MG63 (cell line): ENCODE results near the gene SYT13. TPM values are rescaled to one million over a fixed set of nuclear protein-coding genes. Genes with fewer than 3 reads are reported as not detected.
A peak's percentile ranks its signal among the peaks of the same experiment; 100 is the strongest.

ENCODE experiments used
- DNase-seq: peaks from one replicate; pipeline ENCODE4 v3.0.0-alpha.2; 2020
- H3K27me3 ChIP-seq: fragments of 250-450 bp; sonication (Bioruptor Pico); 2 replicates; pipeline ENCODE4 v1.5.1; 2020; ENCODE audit warnings: mild to moderate bottlenecking, moderate library complexity
- H3K36me3 ChIP-seq: fragments of 250-450 bp; sonication (Bioruptor Pico); 2 replicates; pipeline ENCODE4 v1.5.1; 2020; ENCODE audit warnings: mild to moderate bottlenecking, moderate library complexity
- H3K4me3 ChIP-seq: fragments of 250-450 bp; sonication (Bioruptor Pico); 2 replicates; pipeline ENCODE4 v1.5.1; 2020; ENCODE audit warnings: mild to moderate bottlenecking, moderate library complexity
- H3K9me3 ChIP-seq: fragments of 250-450 bp; sonication (Bioruptor Pico); 2 replicates; pipeline ENCODE4 v1.5.1; 2020; ENCODE audit warnings: mild to moderate bottlenecking, moderate library complexity
- total RNA-seq: library from RNA; depleted of rRNA; stranded (reverse); fragments of >200 nt; shearing (Covaris generic); gene quantifications from 2 replicates; pipeline ENCODE4 v1.2.3, GENCODE V29; 2014; ENCODE audit warnings: low replicate concordance; rRNA removed

The SYT13 gene, protein sequence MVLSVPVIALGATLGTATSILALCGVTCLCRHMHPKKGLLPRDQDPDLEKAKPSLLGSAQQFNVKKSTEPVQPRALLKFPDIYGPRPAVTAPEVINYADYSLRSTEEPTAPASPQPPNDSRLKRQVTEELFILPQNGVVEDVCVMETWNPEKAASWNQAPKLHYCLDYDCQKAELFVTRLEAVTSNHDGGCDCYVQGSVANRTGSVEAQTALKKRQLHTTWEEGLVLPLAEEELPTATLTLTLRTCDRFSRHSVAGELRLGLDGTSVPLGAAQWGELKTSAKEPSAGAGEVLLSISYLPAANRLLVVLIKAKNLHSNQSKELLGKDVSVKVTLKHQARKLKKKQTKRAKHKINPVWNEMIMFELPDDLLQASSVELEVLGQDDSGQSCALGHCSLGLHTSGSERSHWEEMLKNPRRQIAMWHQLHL
- not detected in 2 replicates for total RNA-seq

DNA sequence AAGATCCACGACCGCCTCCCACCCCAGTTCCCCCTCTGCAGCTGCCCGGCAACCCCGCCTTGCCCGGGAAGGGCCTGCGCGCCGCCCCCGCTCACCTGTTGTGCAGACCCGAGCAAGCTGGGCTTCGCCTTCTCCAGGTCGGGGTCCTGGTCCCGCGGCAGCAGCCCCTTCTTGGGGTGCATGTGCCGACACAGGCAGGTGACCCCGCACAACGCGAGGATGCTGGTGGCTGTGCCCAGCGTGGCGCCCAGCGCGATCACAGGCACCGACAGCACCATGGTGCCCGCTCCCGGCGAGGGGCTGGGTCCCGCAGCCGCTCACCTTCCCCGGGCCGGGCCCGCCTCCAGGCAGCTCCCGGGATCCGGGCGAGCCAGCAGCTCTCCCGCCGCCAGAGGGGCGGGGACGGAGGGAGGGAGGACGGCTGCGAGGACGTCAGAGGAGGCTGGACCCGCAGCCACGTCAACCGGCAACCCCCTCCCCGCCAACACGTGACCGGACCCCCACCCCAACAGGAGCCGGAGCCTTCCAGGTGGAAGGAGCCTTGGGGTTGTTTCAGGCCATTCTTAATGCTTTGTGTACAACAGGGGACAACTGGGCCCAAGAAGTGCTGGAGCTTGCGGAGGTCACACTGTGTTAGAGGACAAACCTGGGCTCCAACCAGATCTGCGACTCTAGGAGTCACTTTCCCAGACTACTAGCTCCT, at the start of gene SYT13:
TSS of gene SYT13 (minus strand) at position 412 of the 703 bp plus-strand sequence. CDS start at position 278, 134 bp downstream.
- Histone ChIP-seq H3K4me3 (no peak within 1 kb of the TSS), H3K9me3 (peaks cover 9% of the 10 kb centered on the region), H3K36me3 (no peaks in the 10 kb centered on the region), H3K27me3 (peaks cover 20% of the 10 kb centered on the region)
- DNase-seq = no peak

DNA sequence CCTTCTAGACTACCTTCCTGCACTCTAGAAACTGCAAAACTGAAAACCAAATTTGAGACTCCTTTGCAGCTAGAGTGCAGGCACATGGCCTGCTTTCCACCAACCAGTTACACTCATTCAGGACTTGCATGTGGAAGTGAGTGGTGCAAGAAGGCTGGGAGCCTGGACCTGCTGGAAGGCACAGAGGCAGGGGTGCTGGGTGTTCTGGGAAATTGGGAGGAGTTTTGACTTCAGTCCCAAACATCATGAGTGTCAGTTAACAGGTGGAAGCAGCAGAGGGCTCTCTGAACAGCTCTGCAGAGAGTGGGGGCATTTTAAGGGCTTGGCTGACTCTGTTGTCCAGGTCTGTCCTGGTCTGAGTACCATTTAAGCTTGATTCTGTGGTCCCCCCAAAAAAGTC, 49.3 kb upstream of the SYT13 start:
- H3K27me3 ChIP-seq = 0 out of 2 replicates have a peak, but pooled peaks cover 2% of the 10 kb centered on the region
- H3K4me3 ChIP-seq = no peak overlapping the region
- no peak for DNase-seq
- H3K36me3 ChIP-seq = no peaks in the 10 kb centered on the region
- H3K9me3 ChIP-seq = no peaks in the 10 kb centered on the region

DNA sequence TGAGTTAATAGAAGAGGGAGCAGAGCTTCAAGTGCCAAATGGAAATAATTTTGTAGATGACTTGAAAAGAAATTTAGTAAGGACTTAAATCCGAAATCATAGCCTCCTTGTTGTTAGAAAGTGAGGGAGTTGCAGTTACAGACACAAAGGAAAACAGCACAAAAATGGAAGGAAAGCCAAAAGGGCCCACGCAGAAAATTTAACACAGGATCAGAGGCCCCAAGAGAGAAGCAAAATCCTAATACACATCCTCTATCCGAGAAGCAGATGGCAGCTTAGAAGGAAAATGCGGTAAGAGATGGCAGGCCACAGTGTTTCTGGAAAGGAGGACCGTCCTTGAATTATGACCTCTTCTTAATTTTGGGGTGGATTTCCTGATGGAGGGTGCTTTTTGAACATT, 48.7 kb upstream of the SYT13 start:
- H3K4me3 ChIP-seq = no peak overlapping the region
- H3K27me3 ChIP-seq = 0 out of 2 replicates have a peak, but pooled peaks cover 2% of the 10 kb centered on the region
- no peak for DNase-seq
- no peaks in the 10 kb centered on the region for H3K9me3 ChIP-seq
- H3K36me3 ChIP-seq = no peaks in the 10 kb centered on the region

DNA sequence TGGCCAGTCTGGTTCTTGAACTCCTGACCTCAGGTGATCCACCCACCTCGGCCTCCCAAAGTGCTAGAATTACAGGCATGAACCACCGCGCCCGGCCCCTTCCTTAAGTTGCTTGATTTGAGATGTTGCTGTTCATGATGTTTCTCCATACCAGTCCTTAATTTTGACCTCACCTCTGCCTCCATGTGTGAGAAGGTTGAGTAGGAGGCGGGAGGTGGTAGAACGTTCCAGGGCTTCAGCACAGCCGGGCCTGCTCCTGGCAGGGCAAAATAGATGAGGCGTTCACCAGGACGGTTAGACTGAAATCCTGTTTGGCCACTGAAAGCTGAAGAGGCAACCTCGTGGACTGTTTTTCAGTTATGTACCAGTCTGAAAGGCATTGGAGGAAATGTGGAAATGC, 48.3 kb upstream of the SYT13 start:
- Histone ChIP-seq H3K36me3 (no peaks in the 10 kb centered on the region), H3K9me3 (no peaks in the 10 kb centered on the region), H3K4me3 (no peak overlapping the region), H3K27me3 (0 out of 2 replicates have a peak, but pooled peaks cover 2% of the 10 kb centered on the region)
- DNase-seq = no peak

DNA sequence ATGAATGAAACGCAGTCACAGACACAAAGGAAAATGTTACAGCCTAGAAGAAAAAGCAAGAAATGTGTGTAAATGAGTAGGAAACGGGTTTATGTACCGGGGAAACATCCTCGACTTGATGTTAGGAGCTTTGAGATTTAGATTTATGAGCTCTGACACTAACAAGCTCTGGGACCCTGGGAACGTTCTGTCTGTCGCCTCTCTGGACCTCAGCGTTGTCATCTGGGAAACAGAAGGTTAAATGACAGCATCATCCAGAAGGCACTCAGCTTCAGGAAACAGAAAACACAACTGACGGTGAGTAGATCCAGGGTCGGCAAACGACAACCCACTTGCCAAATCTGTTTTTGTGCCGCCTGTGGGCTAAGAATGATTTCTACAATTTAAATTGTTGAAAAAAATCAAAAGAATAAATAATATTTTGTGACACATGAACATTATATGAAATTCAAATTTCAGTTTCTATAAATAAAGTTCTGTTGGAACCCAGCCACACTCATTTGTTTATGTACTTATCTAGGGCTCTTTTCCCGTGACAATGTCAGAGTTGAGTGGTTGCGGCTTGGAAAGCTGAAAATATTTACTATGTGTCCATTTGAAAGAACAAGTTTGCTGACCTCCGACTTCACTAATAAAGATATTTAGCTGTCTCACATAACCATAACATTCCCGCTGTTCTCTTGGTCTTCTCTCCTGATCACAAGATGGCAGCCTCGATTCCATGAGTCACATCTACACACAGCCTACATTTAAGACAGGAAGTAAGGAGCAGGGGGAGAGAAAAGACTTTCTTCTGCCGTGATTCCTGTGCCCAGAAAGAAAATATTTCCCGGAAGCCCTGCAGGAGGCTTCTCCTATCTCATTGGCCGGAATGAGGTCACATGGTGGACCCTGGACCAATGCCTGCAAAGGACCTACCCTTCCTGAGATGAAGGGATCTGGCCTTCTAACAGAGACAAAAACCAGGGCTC, 47.1 kb upstream of the SYT13 start:
- Histone ChIP-seq H3K4me3 (no peak overlapping the region), H3K9me3 (no peaks in the 10 kb centered on the region), H3K36me3 (no peaks in the 10 kb centered on the region), H3K27me3 (0 out of 2 replicates have a peak, but pooled peaks cover 2% of the 10 kb centered on the region)
- peak; percentile 35 for DNase-seq

DNA sequence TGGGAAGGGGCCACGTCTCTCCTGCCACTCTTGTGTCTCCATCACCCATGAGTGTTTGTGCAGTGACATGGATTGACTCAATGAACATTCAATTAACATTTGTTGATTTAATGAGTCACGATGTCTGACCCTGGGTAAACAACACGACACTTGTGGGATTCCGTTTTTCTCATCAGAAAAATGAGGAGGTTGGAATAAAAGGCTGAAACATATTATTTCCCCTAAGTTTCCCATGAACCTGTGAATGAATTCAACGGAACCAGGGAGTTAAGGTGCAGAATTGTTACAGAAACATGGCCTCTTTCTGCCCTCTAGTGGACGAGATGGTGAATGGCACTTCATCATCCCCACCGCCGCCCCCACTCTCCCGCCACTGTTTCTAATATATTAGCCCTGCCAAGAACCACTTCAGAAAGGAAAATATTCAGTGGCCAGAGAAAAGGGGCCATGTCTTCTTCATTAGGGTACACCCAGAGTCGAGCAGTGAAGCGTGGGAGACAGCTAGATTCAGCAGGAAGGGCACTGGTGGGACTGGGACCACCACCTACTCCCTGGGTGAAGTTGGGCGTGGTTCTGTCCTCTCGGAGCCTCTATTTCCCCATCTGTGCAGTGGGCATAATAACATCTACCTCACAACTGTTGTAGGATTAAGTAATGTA, 46.3 kb upstream of the SYT13 start:
- Histone ChIP-seq H3K4me3 (no peak overlapping the region), H3K27me3 (peaks cover 4% of the 10 kb centered on the region; the same call in 1 of the 2 replicates), H3K9me3 (peaks cover 3% of the 10 kb centered on the region), H3K36me3 (no peaks in the 10 kb centered on the region)
- peak; percentile 12 for DNase-seq

DNA sequence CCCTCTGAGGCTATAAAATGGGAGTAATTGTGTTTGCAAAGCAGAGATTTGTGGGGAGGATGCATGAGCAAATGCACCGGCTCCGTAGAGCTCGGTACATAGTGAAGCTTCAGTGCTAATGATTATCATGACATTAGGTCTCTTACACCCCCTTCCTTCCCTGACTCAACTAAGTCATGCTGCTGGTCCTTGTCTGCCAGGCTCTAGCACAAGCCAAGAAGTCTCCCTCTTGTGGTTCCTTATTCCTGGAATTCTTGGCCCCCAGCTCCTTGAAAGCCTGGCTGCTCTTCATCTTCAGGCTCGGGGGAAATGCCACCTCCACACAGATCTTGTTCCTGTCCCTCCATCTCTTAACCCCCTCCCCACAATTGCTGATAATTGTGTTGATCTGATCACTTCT, 45.7 kb upstream of the SYT13 start:
- Histone ChIP-seq H3K4me3 (no peak overlapping the region), H3K27me3 (peaks cover 8% of the 10 kb centered on the region; the same call in 1 of the 2 replicates), H3K9me3 (peaks cover 8% of the 10 kb centered on the region), H3K36me3 (no peaks in the 10 kb centered on the region)
- no peak for DNase-seq

DNA sequence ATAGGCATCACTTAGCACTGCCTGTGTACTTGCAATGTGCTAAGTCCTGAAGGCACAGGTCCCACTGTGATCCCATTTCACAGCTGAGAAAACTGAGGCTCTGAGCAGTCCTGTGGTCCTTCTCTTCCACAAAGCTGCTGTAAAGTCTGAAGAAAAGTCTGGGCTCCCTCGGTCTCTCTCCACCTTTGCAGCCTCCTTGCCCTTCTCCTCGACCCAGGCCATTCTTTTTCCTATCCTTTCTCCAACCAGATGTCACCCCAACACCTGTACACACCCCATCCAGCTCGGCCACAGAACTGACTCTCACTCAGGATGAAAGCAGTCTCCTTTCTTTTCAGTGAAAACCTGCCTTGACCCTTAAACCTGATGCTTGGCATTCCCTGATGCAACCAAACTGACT, 42.6 kb upstream of the SYT13 start:
- no peaks in the 10 kb centered on the region for H3K36me3 ChIP-seq
- no peak overlapping the region for H3K4me3 ChIP-seq
- no peak for DNase-seq
- peaks cover 8% of the 10 kb centered on the region; the same call in 1 of the 2 replicates for H3K27me3 ChIP-seq
- peaks cover 10% of the 10 kb centered on the region for H3K9me3 ChIP-seq

DNA sequence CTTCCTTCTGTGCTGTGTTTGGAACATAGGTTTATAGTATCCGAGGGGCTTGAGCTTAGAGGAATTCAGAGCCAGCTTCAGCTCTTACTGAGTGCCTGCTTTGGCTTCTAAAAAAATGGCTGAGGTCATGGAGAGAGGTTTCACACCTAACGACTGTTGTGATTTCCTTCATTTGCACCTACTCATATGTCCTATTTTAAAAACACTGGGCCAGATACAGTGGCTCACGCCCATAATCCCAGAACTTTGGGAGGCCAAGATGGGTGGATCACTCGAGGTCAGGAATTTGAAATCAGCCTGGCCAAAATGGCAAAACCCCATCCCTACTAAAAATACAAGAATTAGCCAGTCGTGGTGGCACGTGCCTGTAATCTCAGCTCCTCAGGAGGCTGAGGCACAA, 38.3 kb upstream of the SYT13 start:
- Histone ChIP-seq H3K36me3 (no peaks in the 10 kb centered on the region), H3K27me3 (peaks cover 8% of the 10 kb centered on the region), H3K9me3 (peaks cover 10% of the 10 kb centered on the region), H3K4me3 (no peak overlapping the region)
- no peak for DNase-seq

DNA sequence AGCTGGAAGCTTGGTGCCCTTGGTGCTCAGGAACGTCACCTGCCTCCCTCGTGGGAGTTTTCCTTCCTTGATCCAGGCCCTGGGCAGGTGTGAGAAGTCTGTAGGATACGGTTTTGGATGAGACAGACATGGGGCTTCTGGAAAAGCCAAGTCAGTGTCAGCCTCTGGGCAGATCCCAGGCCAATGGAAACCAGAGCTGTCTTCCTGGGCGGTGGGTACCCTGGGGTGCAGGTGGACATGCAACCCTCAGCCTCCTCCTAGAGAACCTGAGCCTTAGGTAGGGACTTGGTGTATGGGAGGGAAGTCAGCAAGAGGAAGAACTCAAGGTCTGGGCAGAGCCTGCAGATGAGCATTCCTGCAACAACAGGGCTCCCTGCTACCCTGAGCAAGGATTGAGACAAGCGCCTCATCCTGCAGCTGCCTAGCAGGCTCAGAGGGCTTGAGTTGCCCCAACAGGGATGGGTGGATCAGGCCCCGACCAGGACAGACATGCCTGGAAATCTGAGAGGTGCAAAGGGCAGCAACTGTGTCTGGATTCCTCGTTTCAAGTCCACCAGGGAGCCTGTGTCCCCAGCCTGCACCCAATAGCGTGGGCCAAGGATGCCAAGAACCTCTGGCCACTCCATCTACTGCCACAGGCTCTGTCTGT, 37.6 kb upstream of the SYT13 start:
- H3K36me3 ChIP-seq = no peaks in the 10 kb centered on the region
- DNase-seq = no peak
- H3K27me3 ChIP-seq = peaks cover 8% of the 10 kb centered on the region

DNA sequence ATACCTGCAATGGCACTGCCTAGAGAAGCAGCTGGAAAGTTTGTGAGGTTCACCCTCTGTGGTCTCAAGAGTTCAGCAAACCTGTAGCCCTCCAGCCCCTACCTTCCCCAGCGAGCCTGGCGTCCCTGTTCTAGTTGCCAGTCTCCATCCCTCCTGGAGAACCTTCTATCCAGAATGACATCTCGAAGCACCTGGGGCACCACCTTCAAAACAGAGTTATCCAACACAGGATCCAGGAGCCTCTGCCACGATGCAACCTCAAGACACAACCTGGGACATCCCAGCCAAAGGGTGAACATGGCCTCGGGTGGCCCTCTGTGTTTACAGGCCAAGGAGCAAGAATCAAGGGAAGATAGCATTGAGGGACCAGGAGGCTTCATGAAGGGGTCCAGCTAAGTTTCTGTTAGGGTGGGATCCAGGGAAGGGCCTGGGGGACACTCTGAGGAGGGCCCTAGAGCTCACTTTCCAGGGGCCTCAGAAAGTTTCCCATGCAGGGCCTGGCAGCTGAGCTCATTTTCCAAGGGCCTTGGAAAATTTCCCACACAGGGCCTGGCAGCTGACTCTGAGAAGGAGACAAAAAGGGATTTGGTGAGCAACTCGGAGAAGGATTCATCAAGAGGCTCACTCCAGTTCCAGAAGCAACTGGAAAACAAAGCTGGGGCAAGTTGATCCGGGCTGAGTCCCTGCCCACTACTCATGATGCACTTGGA, 36.9 kb upstream of the SYT13 start:
- H3K36me3 ChIP-seq = no peaks in the 10 kb centered on the region
- H3K27me3 ChIP-seq = peaks cover 8% of the 10 kb centered on the region
- no peak for DNase-seq
- H3K9me3 ChIP-seq = peaks cover 10% of the 10 kb centered on the region
- no peak overlapping the region for H3K4me3 ChIP-seq

More for the DNA sequence above, 37.6 kb upstream of the SYT13 start:
- H3K9me3 ChIP-seq = peaks cover 10% of the 10 kb centered on the region
- no peak overlapping the region for H3K4me3 ChIP-seq

DNA sequence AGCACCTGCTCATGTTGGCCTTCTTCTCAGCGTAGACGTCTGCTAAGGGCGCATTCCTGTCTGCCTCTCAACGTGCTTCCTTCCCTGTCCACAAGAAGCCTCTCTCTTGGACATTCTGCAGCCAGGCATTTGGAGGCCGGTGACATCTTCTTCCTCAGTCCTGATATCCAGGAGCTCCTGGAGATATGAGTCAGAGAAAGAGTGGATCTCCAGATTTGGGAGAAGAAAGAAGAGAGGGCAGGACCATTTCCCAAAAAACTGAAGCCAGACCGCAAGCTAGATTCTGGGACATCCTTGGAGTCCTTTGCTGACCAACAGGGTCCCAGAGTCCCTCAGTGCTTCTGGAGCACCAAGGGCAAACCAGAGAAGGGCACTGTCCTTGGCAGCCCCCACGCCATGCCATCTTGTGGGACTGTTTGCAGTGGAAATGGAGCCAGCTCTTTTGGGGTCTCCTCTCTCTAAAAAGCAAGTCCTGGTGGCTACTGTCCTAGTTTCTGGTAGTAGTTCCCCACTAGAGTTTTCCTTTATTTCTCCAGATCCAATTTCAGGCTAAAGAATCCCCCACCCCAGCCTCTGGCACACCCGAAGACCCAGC, 36.1 kb upstream of the SYT13 start:
- H3K4me3 ChIP-seq = no peak overlapping the region
- H3K9me3 ChIP-seq = peaks cover 6% of the 10 kb centered on the region
- peaks cover 5% of the 10 kb centered on the region for H3K27me3 ChIP-seq
- DNase-seq = no peak
- no peaks in the 10 kb centered on the region for H3K36me3 ChIP-seq

DNA sequence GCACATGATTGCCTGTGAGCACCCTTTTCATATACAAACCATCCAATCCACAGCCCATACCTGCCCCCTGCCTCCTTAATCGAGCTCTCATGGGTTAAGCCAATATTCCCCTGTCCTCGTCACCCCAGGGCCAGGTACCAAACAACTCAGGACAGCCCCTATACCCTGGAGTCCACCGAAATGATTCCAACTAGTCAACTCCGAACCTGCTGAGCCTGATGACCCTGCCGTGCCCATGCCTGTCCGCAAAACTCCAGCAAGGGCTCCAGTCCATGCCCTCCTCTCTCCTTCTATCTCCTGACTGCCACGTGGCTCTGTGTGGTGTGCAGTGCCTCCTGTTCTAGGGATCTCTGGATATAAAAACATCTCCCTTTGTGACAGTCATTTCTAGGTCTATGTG, 35.5 kb upstream of the SYT13 start:
- Histone ChIP-seq H3K9me3 (peaks cover under 1% of the 10 kb centered on the region; the same call in 1 of the 2 replicates), H3K36me3 (no peaks in the 10 kb centered on the region), H3K4me3 (no peak overlapping the region), H3K27me3 (peaks cover 2% of the 10 kb centered on the region)
- DNase-seq = no peak

DNA sequence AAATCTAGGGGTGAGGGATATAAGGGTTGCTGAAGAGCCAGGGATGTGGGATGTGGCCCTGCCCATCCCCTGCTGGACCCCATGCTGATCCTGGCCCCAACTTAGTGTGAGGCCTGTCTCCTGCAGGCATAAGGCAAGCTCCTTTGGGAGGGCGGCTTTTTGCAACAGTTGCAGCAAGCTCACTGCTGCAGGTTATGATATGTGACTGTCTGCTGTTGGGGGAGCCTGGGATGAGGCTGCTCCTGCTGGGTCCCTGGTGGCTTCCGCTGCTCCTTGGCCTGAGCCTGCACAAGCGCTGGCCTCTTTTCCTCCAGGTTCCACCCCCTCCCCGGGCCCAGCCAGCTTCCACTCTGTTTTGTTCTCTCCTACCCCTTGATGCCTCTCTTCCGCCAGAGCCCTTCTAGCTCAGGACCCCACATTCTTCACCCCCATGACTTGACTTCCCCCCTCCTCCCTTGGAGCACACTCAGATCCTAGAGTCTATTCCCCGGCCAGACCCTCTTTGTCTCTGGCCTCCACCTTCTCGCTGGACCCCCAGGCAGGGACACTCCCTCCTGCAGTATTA, 35.0 kb upstream of the SYT13 start:
- Histone ChIP-seq H3K9me3 (no peaks in the 10 kb centered on the region), H3K36me3 (no peaks in the 10 kb centered on the region), H3K4me3 (no peak overlapping the region), H3K27me3 (peaks cover 5% of the 10 kb centered on the region)
- no peak for DNase-seq
